ENCODE data around the gene UBXN4. TPM values are rescaled to one million over a fixed set of nuclear protein-coding genes. Genes with fewer than 3 reads are reported as not detected.
"Not testable (repeated sequence)": the region's sequence is repeated elsewhere in the genome, so short reads cannot be mapped to it uniquely, and the experiment has no call there.

Gene UBXN4
- total RNA-seq, 3 donors from 2014 or later (not counting 1 experiment from before 2014, with no cell fraction given), result 129 to 153 (median 150) TPM

DNA sequence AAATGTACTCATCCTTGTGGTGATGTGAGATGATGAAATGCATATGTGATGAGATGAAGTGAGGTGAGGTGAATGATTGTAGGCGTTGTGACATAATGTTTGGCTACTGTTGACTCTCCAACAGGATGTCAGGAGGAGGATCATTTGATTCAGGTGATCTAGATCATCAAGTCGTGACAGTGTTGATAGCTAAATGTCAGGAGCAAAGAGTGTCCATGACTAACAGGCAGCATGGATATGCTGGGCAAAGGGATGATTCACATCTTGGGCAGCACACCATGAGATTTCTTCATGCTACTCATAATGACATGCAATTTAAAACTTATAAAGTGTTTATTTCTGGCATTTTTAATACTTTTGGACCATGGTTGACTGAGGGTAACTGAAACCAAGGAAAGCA is 40.2 kb upstream of the UBXN4 start:
- Histone ChIP-seq H3K27me3 (ENCODE audit: control insufficient read depth, insufficient read depth, low read length) (no peaks in the 10 kb centered on the region), H3K4me1 (ENCODE audit: control insufficient read depth, insufficient read depth, low read length) (no peaks in the 10 kb centered on the region), H3K9me3 (ENCODE audit: control insufficient read depth, insufficient read depth, low read length) (no peaks in the 10 kb centered on the region), H3K27ac (ENCODE audit: low read length) (no peak overlapping the region), H3K4me3 (ENCODE audit: low read length) (no peak overlapping the region), H3K36me3 (ENCODE audit: control insufficient read depth, insufficient read depth, low read length) (no peaks in the 10 kb centered on the region)
- H3K27me3 Mint-ChIP-seq (ENCODE audit: low read depth in 2 of 2), result no peaks in the 10 kb centered on the region
- H3K4me3 Mint-ChIP-seq, result no peak overlapping the region
- no peaks in the 10 kb centered on the region for H3K36me3 Mint-ChIP-seq
- WGBS (ENCODE audit: insufficient coverage), result 95% methylated on average over 2 of the region's 2 CpGs
- H3K9me3 Mint-ChIP-seq, result no peaks in the 10 kb centered on the region
- H3K4me1 Mint-ChIP-seq, result no peaks in the 10 kb centered on the region
- TF ChIP-seq, protein P1, sequence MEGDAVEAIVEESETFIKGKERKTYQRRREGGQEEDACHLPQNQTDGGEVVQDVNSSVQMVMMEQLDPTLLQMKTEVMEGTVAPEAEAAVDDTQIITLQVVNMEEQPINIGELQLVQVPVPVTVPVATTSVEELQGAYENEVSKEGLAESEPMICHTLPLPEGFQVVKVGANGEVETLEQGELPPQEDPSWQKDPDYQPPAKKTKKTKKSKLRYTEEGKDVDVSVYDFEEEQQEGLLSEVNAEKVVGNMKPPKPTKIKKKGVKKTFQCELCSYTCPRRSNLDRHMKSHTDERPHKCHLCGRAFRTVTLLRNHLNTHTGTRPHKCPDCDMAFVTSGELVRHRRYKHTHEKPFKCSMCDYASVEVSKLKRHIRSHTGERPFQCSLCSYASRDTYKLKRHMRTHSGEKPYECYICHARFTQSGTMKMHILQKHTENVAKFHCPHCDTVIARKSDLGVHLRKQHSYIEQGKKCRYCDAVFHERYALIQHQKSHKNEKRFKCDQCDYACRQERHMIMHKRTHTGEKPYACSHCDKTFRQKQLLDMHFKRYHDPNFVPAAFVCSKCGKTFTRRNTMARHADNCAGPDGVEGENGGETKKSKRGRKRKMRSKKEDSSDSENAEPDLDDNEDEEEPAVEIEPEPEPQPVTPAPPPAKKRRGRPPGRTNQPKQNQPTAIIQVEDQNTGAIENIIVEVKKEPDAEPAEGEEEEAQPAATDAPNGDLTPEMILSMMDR (IDR thresholded peaks at IDR 0.05), result no peak
- no peak overlapping the region for H3K27ac Mint-ChIP-seq
- intact Hi-C loops (cut with micrococcal nuclease), result no loop called here
- ATAC-seq (no peak), DNase-seq (no peak)

DNA sequence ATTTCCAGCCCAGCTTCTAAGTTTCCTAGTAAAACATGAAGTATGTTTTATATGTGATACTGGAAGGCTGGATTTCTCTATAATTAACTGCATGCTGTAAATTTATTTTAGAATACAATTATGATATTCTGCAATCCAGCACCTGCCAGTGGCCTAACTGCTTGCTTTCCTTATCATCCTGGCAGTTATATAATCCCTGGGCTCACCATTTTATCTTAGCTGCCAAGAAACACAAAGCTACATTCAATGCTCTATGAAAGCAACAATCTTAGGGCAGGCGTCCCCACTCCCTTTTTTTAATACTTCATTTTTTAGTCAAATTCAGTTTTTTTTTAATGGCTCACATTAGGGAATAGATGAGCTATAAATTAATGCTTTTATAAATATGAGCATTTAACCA is 38.4 kb upstream of the UBXN4 start:
- intact Hi-C loops (cut with micrococcal nuclease), result no loop called here
- DNase-seq (no peak), ATAC-seq (no peak)
- Mint-ChIP-seq H3K9me3 (no peaks in the 10 kb centered on the region), H3K4me1 (no peaks in the 10 kb centered on the region), H3K4me3 (no peak overlapping the region), H3K27me3 (ENCODE audit: low read depth in 2 of 2) (no peaks in the 10 kb centered on the region), H3K36me3 (no peaks in the 10 kb centered on the region), H3K27ac (no peak overlapping the region)
- H3K4me3 ChIP-seq (ENCODE audit: low read length), result no peak overlapping the region
- H3K27me3 ChIP-seq (ENCODE audit: control insufficient read depth, insufficient read depth, low read length), result no peaks in the 10 kb centered on the region
- H3K9me3 ChIP-seq (ENCODE audit: control insufficient read depth, insufficient read depth, low read length), result no peaks in the 10 kb centered on the region
- H3K36me3 ChIP-seq (ENCODE audit: control insufficient read depth, insufficient read depth, low read length), result no peaks in the 10 kb centered on the region
- H3K27ac ChIP-seq (ENCODE audit: low read length), result no peak overlapping the region
- TF ChIP-seq, protein P1 (IDR thresholded peaks at IDR 0.05), result no peak
- WGBS (ENCODE audit: insufficient coverage), result no CpG with 5 or more reads among the region's 1 CpG
- H3K4me1 ChIP-seq (ENCODE audit: control insufficient read depth, insufficient read depth, low read length), result no peaks in the 10 kb centered on the region

DNA sequence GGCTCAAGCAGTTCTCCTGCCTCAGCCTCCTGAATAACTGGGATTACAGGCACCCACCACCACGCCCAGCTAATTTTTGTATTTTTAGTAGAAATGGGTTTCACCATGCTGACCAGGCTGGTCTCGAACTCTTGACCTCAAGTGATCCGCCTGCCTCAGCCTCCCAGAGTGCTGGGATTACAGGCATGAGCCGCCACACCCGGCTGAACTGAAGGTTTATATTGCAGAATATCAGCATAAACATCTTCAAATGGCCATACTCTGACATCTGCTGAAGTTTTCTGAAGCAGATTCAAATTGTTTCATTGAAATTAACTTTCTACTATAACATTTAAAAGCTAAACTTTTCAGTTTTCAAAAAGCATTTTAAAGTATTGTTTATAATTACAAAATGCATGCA is 37.6 kb upstream of the UBXN4 start:
- H3K27me3 ChIP-seq (ENCODE audit: control insufficient read depth, insufficient read depth, low read length); intact Hi-C loops (cut with micrococcal nuclease); H3K36me3 Mint-ChIP-seq; H3K4me3 ChIP-seq (ENCODE audit: low read length); DNase-seq; H3K27me3 Mint-ChIP-seq (ENCODE audit: low read depth in 2 of 2); H3K27ac ChIP-seq (ENCODE audit: low read length); H3K27ac Mint-ChIP-seq; ATAC-seq; H3K9me3 Mint-ChIP-seq; H3K4me1 Mint-ChIP-seq; H3K4me3 Mint-ChIP-seq; H3K9me3 ChIP-seq (ENCODE audit: control insufficient read depth, insufficient read depth, low read length); H3K36me3 ChIP-seq (ENCODE audit: control insufficient read depth, insufficient read depth, low read length); H3K4me1 ChIP-seq (ENCODE audit: control insufficient read depth, insufficient read depth, low read length): not testable (repeated sequence)
- whole genome bisulfite sequencing (ENCODE audit: insufficient coverage), result 100% methylated on average over 5 of the region's 5 CpGs

DNA sequence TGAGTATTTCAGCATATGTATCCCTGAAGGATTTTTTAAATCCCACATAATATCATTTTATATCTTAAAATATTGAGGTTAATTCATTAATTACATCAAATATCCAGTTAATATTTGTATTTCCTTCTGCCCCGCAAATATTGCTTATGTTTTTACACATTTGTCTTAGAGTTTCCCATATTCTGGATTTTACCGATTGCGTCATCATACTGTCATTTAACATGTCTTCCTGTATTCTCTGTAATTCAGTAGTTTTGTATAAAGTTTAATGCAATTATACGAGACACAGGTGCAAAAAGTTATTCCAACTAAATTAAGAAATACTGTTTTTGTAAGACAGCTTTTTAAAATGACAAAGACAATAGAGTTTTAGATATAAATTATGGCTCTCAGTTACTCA is 33.5 kb upstream of the UBXN4 start:
- H3K36me3 ChIP-seq (ENCODE audit: control insufficient read depth, insufficient read depth, low read length), result peaks cover 7% of the 10 kb centered on the region
- no peaks in the 10 kb centered on the region for H3K27me3 Mint-ChIP-seq (ENCODE audit: low read depth in 2 of 2)
- H3K4me1 ChIP-seq (ENCODE audit: control insufficient read depth, insufficient read depth, low read length), result no peaks in the 10 kb centered on the region
- no peak overlapping the region for H3K4me3 Mint-ChIP-seq
- intact Hi-C loops (cut with micrococcal nuclease), result no loop called here
- DNase-seq (no peak), ATAC-seq (no peak)
- H3K4me3 ChIP-seq (ENCODE audit: low read length), result no peak overlapping the region
- no peaks in the 10 kb centered on the region for H3K9me3 Mint-ChIP-seq
- no peaks in the 10 kb centered on the region for H3K36me3 Mint-ChIP-seq
- TF ChIP-seq, protein P1 (IDR thresholded peaks at IDR 0.05), result no peak
- WGBS (ENCODE audit: insufficient coverage), result 90% methylated on average over 2 of the region's 4 CpGs
- H3K27me3 ChIP-seq (ENCODE audit: control insufficient read depth, insufficient read depth, low read length), result no peaks in the 10 kb centered on the region
- H3K27ac Mint-ChIP-seq, result no peak overlapping the region
- H3K27ac ChIP-seq (ENCODE audit: low read length), result no peak overlapping the region
- no peaks in the 10 kb centered on the region for H3K4me1 Mint-ChIP-seq
- H3K9me3 ChIP-seq (ENCODE audit: control insufficient read depth, insufficient read depth, low read length), result no peaks in the 10 kb centered on the region

All from natural killer cell (primary cell).